ENCODE data around the gene TREH.
"Not testable (repeated sequence)": the region's sequence is repeated elsewhere in the genome, so short reads cannot be mapped to it uniquely, and the experiment has no call there.

DNA sequence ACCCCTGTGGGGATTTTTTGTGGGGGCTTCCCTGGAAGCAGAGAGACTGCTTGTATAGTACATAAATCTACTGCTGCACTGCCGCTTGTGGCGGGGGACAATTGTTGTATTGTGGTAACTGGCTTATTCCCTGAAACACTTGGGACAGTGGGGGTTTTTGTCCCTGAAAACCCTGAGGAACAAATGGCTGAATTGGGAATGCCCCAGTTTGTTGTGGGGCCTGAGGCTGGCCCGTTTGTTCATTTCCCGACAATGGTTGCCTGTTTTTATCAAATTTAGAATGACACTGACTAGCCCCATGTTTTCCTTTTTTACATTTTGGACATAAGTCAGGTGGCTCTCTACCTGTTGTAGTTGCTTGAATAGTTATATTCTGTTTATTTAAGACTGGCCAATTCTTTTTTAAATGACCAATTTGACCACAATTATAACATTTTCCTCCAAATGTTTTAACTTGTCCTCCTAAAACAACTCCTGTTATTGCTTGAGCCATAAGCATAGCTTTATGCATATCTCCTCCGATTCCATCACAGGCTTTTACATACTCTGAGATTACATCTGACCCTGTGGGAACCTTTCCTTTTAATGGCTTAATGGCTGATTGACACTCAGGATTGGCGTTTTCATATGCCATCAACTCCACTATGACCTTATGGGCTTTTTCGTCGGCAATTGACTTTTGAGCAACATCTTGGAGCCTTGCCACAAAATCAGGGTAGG is 47.7 kb upstream of the TREH start:
- TF ChIP-seq, protein P1, sequence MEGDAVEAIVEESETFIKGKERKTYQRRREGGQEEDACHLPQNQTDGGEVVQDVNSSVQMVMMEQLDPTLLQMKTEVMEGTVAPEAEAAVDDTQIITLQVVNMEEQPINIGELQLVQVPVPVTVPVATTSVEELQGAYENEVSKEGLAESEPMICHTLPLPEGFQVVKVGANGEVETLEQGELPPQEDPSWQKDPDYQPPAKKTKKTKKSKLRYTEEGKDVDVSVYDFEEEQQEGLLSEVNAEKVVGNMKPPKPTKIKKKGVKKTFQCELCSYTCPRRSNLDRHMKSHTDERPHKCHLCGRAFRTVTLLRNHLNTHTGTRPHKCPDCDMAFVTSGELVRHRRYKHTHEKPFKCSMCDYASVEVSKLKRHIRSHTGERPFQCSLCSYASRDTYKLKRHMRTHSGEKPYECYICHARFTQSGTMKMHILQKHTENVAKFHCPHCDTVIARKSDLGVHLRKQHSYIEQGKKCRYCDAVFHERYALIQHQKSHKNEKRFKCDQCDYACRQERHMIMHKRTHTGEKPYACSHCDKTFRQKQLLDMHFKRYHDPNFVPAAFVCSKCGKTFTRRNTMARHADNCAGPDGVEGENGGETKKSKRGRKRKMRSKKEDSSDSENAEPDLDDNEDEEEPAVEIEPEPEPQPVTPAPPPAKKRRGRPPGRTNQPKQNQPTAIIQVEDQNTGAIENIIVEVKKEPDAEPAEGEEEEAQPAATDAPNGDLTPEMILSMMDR (conservative IDR thresholded peaks at IDR 0.05; ENCODE audit: low read depth, low read length): not testable (repeated sequence)
- not testable (repeated sequence) for TF ChIP-seq EZH2 (IDR thresholded peaks at IDR 0.05; ENCODE audit: borderline replicate concordance, low read depth, low read length, poor library complexity, severe bottlenecking)

Data from A673 (cell line).